Lower leg skin (tissue), 3 donors: ENCODE results near the gene MAPK9.

Experiments
- CTCF ChIP-seq, 3 donors: fragments of 450-650 bp; IDR thresholded peaks; one replicate each; pipeline ENCODE4 v1.5.1; 2016; ENCODE audit warnings: antibody characterized with exemption in 3 of 3, mild to moderate bottlenecking in 3 of 3, moderate library complexity in 2 of 3
- POLR2A ChIP-seq, 2 donors: fragments of 450-650 bp; IDR thresholded peaks; one replicate each; pipeline ENCODE4 v1.6.1; 2016 to 2017; ENCODE audit warnings: antibody characterized with exemption in 2 of 2, mild to moderate bottlenecking in 1 of 2, moderate library complexity in 1 of 2

DNA sequence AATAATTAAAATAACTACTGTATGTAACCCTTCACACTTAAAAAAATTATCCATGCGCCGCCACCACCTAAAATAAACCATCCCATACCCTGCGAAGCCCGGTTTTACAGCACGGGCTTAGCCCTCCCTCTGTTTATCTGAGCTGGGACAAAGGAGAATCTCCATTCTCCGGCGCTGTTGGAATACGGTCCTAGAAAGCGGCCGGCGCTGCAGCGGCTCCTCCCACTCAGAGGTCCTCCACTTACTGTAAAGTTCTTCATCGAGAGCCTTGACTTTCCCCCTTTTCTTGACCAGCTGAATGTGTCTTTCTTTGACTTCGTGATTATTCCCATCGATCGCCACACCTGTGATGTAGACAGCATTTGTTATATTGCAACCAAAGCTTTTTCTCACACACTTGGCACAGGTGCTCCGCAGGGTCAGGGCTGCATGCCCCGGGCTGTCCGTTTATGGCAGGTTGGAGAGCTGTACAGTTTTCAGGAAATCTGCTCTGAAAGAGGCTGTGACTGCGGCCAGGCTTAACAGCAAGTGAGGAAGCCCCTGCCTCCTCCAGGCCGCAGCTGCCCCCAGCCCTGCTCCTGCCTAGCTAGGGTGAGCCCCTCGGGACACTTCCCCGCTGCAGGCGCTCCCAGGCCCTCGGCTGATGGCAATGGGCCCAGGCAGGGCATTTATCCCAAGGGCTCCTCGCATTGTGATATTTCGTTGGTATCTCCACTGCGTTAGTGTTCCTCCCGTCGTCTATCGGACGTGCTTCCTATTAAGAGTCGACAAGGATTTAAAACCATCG is 44.5 kb upstream of the MAPK9 start:
- TF ChIP-seq CTCF (IDR thresholded peaks at IDR 0.05) = no peak
- TF ChIP-seq POLR2A (IDR thresholded peaks at IDR 0.05) = no peak
